Activated CD4-positive, CD25-positive, alpha-beta regulatory T cell treated with anti-CD3 and anti-CD28 coated beads, Interleukin-2, amount 50 U/mL, for 16 hours (primary cell): ENCODE measurements around the gene NSMCE1.

Experiments
- DNase-seq: peaks from one replicate; pipeline ENCODE4 v3.0.0-alpha.2; 2020; ENCODE audit warnings: low read depth, low spot score

Gene NSMCE1

DNA sequence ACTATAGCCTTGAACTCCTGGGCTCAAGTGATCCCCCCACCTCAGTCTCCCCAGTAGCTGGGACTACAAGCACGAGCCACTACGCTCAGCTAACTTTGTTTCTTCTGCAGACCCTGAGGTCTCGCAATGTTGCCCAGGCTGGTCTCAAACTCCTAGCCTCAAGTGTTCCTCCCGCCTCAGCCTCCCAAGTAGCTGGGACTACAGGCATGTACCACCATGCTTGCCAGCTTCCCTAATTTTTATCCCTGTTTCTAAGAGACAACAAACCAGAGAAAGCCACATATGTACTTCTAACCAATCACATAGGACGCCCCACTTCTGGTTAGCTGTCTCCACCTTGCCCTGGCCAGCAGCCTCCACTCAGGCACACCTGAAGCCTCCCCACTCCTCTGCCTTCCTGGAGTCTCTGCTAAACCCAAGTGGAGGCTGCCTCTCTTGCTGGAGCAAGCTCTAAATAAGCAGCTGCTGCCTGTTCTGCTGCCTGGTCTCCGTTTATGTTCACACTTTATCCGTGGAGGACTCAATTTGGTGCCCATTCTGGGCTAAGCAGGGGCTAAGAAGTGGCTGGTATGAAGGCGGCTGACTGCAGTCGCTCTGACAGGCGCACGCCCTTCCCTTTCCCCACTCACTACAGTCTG, 24.7 kb downstream of the NSMCE1 start:
- DNase-seq: no peak

DNA sequence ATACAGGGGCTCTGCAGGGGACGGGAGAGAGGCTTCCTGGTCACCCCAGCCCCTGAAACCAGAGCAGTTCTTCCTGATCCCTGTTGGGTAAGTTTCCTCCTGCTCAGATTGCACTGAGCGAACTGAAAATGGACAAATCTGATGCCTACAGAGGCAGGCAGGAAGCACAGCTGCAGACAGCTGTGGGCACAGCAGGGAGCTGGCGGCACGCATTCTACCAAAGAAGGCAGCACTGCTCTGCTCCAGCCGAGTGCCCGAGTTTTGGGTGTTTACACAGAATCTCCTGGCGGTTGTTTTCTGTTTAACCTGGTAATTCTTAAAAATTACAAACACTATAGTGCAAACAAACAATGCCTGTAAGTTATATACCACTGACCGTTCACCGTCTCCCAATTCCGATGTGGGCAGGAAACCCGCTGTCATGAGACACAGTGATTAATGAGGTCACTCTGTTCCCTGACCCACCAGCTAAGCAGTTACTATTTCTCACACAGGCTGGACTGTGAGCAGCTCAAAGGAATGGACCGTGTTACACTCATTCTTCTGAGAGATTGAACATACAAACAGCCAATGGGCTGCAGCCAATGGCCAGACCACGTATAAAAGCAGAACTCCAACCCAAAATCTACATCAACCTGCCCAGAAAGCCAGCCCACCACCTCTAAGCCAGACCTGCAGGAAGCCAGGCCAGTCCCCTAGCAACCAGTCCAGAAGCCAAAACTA, 25.5 kb downstream of the NSMCE1 start:
- no peak for DNase-seq

DNA sequence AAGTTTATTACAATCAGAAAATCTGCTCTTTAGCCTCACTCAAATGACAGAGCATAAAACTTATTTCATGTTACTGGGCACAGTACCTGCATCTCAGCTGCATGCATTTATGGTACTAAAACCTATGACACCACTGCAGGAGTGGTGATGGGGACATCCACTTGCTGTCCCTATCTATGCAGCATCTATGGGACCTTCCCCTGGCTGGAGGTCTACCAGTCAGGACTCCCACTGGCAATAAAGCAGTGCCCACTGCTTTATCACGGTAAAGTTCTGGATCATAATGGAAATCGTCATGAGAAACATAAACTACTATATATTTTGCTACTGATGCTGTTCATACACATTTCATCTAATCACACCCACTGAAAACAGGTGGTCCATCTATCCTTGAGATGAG, 26.2 kb downstream of the NSMCE1 start:
- DNase-seq: no peak

DNA sequence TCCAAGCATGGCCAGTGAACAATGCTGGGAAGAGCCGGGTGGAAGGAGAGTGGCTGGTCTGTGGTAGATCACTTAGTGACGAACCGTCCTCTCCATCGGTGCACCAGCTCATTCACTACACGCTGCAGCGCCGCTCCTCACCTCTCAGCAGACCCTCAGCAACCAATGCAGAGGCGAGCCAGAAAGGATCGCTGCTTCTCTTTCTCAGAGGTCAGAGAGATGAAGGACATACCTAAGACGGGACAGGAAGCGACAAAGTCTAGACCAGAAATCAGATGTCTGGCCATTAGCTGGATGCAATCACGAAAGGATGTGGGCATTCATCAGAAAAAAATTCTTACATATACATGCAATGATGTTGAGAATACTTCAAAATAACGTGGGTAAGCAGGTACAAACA, 26.9 kb downstream of the NSMCE1 start:
- DNase-seq: no peak

DNA sequence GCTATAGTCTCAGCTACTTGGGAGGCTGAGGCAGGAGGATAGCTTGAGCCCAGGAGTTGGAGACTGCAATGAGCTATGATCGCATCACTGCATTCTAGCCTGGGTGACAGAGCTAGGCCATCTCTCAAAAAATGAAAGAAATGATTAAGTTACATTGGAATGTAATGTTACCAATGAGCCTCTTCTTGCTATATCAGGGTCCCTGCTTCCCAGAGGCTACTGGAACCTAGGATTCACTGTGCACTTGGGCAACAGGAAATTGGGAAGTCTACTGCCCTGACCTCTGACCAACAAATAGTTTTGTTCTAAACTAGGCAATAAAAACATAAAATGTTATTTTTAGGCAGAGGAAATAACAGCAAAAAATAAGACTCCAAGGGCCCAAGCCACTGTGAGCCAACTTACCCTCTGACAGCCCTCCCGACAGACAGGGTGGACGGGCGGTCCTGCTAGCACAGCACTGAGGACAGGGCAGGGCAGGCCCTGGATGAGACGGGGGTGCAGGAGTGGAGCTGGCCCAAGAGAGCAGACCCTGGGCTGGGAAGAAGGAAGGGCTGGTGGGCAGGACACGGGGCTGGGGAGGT, 27.5 kb downstream of the NSMCE1 start:
- no peak for DNase-seq

DNA sequence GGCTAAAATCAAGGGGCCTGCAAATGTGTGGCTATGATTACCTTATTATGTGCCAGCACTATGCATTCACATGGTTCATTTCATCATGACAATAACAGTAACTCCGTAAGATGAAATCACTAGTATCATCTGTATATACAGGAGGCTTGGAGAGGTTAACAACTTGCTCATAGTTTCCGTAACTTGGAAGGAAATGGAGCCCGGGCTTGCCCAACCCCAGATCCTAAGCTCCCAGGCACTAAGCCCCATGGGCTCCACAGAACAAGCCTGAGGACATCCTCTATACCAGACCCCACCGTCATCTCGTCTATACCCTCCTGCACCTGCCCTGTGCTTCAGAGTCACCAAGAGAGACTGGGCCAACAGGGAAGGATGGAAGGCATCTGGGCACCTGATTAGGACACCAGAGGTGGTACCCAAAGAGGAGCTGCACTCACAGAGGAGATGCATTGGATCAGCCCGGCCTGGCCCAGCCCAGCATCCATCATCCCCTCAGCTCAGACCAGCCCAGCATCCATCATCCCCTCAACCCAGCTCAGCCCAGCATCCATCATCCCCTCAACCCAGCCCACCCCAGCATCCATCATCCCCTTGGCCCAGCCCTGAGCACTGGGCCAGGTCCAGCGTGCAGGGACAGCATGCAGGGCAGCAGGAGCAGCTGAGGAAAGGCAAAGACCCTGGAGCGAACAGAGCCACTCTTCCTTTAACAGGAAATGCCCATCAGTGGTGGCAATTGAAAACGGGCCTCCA, 28.5 kb downstream of the NSMCE1 start:
- no peak for DNase-seq

DNA sequence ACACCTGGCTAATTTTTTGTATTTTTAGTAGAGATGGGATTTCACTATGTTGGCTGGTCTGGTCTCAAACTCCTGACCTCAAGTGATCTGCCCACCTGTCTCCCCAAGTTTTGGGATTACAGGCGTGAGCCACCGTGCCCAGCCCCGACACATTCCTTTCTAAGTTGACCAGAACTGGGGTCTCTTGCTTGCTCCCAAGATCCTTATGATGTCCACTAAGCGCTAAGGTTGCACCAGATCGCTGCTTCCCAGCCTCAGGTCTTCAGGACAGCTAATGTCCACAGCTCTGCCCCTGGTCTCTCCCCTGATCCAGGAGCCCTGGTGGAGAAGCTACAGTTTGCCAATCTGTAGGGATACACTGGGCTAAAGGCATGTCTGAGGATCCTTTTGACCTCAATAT, 29.5 kb downstream of the NSMCE1 start:
- no peak for DNase-seq

DNA sequence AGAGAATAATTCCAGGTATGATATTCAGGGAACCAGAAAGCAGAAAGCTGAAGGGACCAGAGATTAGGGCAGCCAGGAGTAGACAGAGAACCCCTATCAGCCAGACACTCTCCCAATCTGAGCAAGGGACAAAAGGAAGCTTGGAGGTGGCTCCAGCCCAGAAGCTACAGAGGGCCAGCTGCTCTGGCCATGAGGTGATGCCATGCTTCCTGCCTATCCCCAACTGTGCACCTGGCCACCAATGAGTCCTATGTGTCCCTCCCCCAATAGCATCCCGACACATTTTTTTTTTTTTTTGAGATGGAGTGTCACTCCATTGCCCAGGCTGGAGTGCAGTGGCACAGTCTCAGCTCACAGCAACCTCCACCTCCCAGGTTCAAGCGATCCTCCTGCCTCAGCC, 30.0 kb downstream of the NSMCE1 start:
- DNase-seq: no peak

DNA sequence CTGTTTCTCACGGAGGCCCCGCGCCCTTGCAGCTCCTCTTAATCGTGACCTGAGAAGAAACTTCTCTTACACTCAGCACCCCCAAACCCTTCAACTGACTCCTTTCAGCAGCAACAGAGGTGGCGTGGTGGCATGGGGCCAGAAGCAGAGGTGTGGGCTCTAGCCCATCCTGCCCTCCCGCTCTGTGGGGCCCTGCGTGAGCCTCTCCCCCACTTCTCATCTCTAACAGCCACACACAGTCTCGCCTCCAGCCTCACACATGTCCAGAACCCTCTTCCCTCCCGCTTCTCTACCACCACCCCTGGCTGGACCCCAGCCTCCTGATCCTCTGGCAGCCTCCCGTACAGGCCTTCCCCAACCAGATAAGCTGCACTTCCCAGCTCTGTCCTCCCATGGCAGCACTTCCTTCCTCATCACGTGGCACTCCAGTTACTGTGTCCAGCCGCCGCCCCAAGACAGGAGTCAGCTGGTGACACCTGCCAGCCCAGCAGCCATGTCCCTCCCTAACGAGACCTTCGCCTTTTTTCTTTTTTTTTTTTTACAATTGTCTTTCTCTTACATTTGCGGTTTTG, 30.5 kb downstream of the NSMCE1 start:
- DNase-seq: no peak

DNA sequence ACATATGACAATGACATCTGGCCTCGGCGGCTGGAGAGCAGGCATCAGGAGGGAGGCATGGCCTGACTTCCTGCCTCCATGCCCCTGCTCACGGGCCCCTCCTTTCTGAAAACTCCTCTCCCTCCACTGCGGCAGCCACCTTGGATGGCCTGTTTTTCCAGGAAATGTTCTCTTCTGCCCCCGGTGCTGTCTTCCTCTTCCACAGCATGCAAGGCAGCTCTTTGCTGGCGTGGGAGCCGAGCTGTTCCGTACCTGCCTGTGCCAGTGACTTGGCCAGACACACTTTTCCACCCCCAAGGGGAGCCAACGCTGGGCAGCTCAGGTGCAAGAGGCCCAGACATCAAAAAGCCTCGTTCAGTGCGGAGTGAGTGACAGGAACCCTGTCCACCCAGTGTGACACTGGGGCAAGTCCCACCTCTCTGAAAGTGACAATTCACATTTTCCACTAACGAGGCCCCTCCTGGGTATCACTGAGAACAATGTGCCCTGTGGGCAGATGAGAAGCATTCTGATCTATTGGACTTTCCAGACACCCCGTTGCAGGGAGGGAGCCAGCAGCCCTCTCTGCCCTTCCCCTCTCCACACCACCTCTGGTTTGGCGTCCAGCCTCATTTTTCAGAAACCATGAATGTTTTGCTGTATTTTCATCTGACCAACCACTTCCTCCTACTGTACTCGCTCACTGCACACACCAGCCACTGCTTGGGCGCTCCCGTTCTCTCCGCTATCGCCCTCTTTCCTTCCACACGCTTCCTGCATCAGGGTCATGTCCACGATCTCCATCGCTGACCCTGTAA, 31.2 kb downstream of the NSMCE1 start:
- DNase-seq: peak; percentile 47

DNA sequence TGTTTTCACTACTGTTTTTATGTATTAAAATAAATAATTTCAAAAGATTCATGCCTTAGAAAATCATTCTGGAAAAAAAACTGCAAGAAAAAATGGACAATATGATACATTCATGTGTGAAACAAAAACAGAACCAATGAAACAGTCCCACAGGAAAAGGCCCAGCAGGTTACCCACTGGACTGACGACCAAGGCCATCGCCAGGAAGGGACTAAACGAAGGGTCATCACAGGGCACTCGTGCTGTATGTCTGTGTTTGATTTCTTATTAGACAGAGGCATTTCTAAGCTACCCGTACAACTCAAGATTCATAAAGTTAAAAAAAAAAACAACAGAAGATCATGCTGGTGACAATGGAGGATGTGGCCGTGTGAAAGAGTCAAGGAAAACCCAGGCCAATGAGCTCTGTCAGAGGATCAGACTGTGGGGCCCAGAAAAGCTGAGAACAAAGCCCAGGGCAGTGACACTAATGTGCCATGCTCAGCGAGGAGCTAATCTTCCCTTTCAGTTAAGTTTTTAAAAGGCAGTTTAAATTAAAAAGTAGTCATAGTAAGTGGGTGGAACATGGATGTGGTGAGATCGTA, 31.8 kb downstream of the NSMCE1 start:
- no peak for DNase-seq

DNA sequence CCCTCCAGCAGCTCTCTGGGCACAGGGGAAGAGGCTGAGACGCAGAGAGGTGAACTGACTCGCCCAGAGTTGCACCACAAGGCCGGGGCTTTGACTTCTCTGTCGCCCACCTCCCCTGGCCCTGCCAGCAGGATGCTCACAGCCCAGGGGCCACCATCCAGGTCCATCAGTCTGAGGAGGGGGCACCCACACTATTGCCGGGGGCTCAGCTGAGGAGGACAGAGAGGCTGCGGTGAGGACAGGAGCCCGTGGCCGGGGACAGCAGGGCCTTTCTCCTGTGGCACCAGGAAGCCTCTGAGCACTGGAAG, 32.7 kb downstream of the NSMCE1 start:
- no peak for DNase-seq

DNA sequence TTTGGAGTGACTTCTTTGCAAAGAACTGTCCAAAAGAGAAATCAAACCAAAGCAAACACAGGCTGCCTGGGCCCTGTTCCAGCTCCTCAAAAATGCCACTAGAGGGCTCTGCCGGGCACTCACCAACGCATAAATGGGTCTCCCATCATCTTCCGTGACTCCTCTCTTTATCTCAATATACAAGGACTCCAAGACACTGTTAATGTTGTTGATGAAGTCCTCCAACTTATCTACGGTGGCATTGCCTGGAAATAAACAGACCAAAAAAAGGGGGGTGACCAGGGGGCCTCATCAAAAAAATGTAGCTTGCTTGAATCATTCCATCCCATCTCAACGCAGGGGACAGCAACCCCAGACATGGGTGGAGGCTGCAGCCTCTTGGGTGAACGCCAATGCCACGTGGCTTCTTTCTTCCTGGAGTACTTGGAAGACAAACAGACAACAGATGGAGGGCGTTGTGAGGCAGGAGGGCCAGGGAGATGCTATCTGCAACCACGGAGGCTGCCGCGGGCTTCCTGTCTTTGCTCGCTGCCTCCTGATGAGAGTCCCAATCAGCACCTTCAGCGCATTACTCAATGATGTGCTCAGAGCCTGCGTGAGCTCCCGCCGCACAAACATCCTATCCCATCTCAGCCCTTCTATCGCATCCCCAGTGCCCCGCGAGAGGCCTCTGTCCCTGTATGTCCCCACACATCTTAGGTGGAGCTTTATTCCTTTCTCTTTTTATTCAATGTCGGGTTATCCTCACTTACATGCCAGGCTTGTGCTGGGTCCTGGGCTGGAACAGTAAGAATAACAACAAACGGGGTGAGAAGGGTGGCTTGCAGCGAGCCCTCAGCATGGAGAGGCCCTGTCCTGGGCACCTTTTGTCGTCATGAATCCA, 33.3 kb downstream of the NSMCE1 start:
- DNase-seq: peak; percentile 44

DNA sequence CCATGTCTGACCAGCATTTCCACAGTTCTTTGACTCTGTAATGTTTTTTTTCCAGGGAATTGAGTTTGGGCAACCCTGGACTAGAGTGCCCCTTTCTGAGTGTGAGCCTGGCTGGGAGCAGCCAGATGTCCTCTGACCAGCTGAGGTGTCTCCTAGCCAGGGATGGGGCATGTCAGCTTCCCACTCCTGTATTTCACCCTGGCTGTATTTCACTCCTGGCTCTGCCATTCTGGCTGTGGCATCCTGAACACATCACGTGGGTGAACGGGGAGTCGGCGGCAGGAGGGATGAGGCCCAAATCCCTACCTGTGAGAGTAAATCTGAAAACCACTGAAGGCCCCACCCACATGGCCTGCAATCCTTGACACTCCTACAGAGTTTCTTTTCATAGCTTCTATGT, 34.0 kb downstream of the NSMCE1 start:
- DNase-seq: no peak

DNA sequence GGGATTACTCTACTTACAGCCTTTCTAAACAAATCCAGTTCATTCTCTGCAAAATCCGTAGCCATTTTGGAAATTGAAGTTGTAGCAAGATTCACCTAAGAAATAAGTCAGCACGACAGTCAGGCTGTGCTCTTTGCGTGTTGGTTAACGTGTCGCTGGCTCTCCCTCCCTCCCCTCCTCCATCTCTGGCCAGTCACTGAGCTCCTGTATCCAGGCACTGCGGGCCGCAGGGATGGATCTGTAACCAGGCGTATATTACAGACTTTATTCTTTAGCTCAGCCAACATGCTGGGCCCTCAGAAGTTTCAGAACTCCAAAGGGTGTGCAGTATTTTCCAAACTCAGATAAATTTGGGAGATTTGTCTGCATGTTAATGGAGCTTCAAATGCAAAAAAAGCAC, 34.4 kb downstream of the NSMCE1 start:
- no peak for DNase-seq

DNA sequence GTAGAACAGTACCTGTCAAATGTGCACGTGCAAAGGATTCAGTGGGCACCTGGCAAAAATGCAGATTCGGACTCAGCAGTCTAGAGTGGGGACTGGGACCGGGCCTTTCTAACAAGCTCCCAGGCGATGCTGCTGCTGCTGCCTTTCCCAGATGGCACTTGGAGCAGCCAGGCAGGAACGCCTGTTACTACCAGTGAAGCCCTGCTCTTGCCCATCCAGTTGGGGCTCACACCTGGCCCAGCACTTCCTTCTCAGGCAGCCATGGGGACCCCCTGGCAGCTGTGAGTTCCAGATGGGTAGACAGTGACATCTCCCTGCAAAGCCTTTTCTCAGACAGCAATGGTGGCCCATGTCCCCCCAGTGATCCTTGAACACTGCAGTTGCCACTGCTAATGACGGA, 34.8 kb downstream of the NSMCE1 start:
- no peak for DNase-seq

DNA sequence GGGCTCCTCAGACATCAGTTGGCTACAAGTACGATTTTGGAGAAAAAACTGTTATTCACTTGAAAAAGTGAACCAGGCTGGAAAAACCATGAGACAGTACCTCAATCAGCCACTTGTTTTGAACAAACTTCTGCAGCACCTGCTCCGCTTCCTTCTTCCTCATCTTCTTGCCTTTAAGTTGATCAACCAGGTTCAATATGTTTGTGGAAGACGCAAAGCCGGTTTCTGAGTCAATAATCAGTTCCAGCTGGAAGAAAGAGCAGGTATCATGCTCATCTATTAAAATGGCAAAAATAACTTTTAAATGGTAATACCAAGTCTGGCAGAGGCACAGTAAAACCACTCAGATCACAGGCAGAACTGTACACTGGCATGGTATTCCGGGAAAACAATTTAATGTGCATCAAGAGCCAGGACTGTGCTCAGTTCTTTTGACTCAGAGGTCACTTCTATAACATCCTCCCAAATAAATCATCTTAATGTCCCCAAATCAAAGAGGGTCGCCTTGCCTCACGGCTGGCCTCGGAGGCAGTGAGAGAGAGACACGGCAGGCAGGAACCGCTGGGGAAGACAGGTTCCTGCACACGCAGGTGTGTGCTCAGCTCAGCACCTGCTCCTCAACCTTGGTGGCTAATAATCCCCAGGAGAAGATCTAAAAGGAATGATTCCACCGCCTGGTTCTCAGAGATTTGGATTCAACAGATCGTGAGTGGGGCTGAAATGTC, 35.5 kb downstream of the NSMCE1 start:
- DNase-seq: no peak

DNA sequence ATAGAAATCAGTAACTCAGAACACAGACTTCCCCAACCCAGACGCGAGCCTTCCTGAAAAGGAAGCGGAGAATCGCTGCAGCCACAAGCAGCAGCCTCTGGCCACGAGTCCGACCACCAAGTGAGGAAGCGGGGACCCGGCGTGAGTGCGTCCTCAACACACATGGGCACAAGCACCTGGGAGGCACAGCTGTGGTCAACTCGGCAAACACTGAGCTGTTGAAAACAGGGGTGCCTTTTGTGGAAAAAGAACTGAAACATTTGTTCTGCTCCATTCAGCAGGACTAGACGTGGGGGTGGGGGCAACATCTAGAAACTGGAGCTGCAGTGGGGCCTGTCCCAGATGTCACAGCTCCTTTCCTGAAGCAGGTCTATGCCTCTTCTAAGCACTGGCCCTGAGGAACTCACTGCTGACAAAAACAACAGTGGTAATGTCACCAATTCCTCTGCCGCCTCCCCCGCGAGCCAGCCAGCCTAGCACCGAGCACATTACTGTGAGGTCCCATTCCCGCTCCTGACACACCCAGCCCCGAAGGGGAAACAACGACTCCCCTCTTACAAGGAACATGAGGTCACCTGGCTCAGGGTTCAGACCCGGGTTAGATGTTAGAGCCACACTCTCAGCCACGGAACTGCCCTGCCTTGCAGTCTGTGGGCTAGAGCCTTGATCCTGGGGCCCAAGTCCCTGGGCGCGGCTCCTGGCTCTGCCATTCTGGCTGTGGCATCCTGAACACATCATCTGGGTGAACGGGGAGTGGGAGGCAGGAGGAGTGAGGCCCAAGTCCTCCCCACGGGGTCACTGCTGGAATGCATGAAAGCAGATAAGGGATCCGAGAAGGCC, 36.3 kb downstream of the NSMCE1 start:
- no peak for DNase-seq

DNA sequence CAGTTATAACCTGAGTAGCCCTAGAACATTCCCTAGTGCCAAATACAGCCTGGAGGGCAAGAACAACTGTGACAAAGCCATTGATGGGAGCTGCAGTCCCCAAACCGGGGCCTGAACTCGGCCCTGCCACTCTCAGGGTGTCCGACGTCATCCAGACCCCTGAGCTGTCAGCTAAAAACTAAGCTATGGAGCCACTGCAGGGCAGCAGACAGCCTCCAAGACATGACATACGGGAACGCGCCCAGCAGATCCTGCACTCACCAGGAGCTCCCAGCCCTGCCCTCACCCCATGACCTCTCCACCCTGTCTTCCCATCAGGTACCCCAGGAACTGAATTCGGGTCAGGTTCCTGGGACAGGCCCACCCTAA, 36.9 kb downstream of the NSMCE1 start:
- no peak for DNase-seq
